CD4-positive, CD25-positive, alpha-beta regulatory T cell (primary cell): Measurements from ENCODE around the gene IFNL2. TPM values are rescaled to one million over a fixed set of nuclear protein-coding genes. Genes with fewer than 3 reads are reported as not detected.
"Not testable (repeated sequence)": the region's sequence is repeated elsewhere in the genome, so short reads cannot be mapped to it uniquely, and the experiment has no call there.

ENCODE experiments used
- ATAC-seq, 2 donors: fragments of 150-1000 bp; cut with Tn5 transposase; one replicate each; pipeline ENCODE4 v1.10.0; 2021; ENCODE audit warnings: low read depth in 2 of 2, moderate number of reproducible peaks in 2 of 2, moderate library complexity in 1 of 2
- DNase-seq, 3 donors: peaks; one replicate each; pipeline versions ENCODE4 v3.0.0 to v3.0.0-alpha.2; 2012 to 2022; ENCODE audit warnings: mixed read lengths in 1 of 3
- H3K27ac ChIP-seq: one replicate; pipeline ENCODE4 v1.7.0; 2013; ENCODE audit warnings: mild to moderate bottlenecking, low read length; ENCODE audit not compliant: insufficient read depth, poor library complexity, severe bottlenecking
- H3K27me3 ChIP-seq: one replicate; pipeline ENCODE4 v1.7.0; 2013; ENCODE audit warnings: low read length; ENCODE audit not compliant: control insufficient read depth, insufficient read depth
- H3K36me3 ChIP-seq: one replicate; pipeline ENCODE4 v1.7.0; 2013; ENCODE audit warnings: mild to moderate bottlenecking, low read length, moderate library complexity; ENCODE audit not compliant: control insufficient read depth, insufficient read depth
- H3K4me1 ChIP-seq: 2 replicates; pipeline ENCODE4 v1.7.0; 2013; ENCODE audit warnings: mild to moderate bottlenecking, low read length; ENCODE audit not compliant: insufficient read depth, control insufficient read depth, poor library complexity, severe bottlenecking
- H3K4me3 ChIP-seq: one replicate; pipeline ENCODE4 v1.7.0; 2013; ENCODE audit warnings: low read depth, mild to moderate bottlenecking, low read length, moderate library complexity
- H3K9me3 ChIP-seq, 2 experiments: 1 replicate in 1 of 2; 2 replicates in 1 of 2; pipeline ENCODE4 v1.7.0; 2013; ENCODE audit warnings: low read length in 2 of 2, mild to moderate bottlenecking in 1 of 2, moderate library complexity in 1 of 2; ENCODE audit not compliant: control insufficient read depth in 2 of 2
- H3K27ac Mint-ChIP-seq, 3 donors: one replicate each; pipeline ENCODE4 v1.8.0; 2020 to 2022; ENCODE audit warnings: mild to moderate bottlenecking in 3 of 3, mixed read lengths in 3 of 3, moderate library complexity in 2 of 3
- H3K27me3 Mint-ChIP-seq: one replicate; pipeline ENCODE4 v1.8.0; 2022; ENCODE audit warnings: mild to moderate bottlenecking, mixed read lengths
- H3K36me3 Mint-ChIP-seq: one replicate; pipeline ENCODE4 v1.8.0; 2020; ENCODE audit warnings: mixed read lengths
- H3K4me1 Mint-ChIP-seq, 4 donors: one replicate each; pipeline ENCODE4 v1.8.0; 2020 to 2022; ENCODE audit warnings: mixed read lengths in 4 of 4, mild to moderate bottlenecking in 1 of 4
- H3K4me3 Mint-ChIP-seq, 4 donors: one replicate each; pipeline ENCODE4 v1.8.0; 2020 to 2022; ENCODE audit warnings: mild to moderate bottlenecking in 4 of 4, mixed read lengths in 4 of 4, moderate library complexity in 3 of 4
- H3K9me3 Mint-ChIP-seq, 7 donors: one replicate each; pipeline ENCODE4 v1.8.0; 2020 to 2022; ENCODE audit warnings: mixed read lengths in 7 of 7, mild to moderate bottlenecking in 3 of 7, moderate library complexity in 2 of 7
- polyA plus RNA-seq, 4 donors: library from polyadenylated mRNA; unstranded; fragments of 300-500 nt; fragmentation: Illumina TruSeq; gene quantifications; one replicate each; pipeline ENCODE4 v1.2.3, GENCODE V29; 2021
- total RNA-seq: library from RNA; stranded (reverse); gene quantifications from one replicate; pipeline ENCODE4 v1.2.3, GENCODE V29; 2022

IFNL2 gene
- total and polyA plus RNA-seq, 5 donors from 2014 or later, result not detected

GRCh38 chr19:39268531-39269223 is 481 bp downstream of the IFNL2 start:
- peaks cover 18% of the 10 kb centered on the region for H3K27me3 Mint-ChIP-seq
- ATAC-seq, H3K27ac Mint-ChIP-seq: not testable (repeated sequence)

GRCh38 chr19:39269369-39269768 is 1.2 kb downstream of the IFNL2 start:
- peaks cover 16% of the 10 kb centered on the region for H3K27me3 Mint-ChIP-seq
- not testable (repeated sequence) for H3K4me3 ChIP-seq, H3K36me3 ChIP-seq, H3K9me3 ChIP-seq, H3K4me1 ChIP-seq, DNase-seq, H3K9me3 Mint-ChIP-seq, ATAC-seq, H3K27ac Mint-ChIP-seq, H3K36me3 Mint-ChIP-seq, H3K4me3 Mint-ChIP-seq, H3K27ac ChIP-seq, H3K27me3 ChIP-seq, H3K4me1 Mint-ChIP-seq

More at GRCh38 chr19:39268531-39269223, 481 bp downstream of the IFNL2 start:
- H3K9me3 Mint-ChIP-seq, H3K4me1 Mint-ChIP-seq, H3K36me3 Mint-ChIP-seq, H3K4me3 Mint-ChIP-seq, H3K9me3 ChIP-seq, H3K4me1 ChIP-seq, H3K27me3 ChIP-seq, H3K27ac ChIP-seq, H3K4me3 ChIP-seq, DNase-seq, H3K36me3 ChIP-seq: not testable (repeated sequence)

GRCh38 chr19:39270036-39270871 is 2.1 kb downstream of the IFNL2 start:
- no peaks in the 10 kb centered on the region for H3K36me3 ChIP-seq
- H3K27ac ChIP-seq, result no peak overlapping the region
- Mint-ChIP-seq H3K36me3 (no peaks in the 10 kb centered on the region), H3K4me1 (no peaks in the 10 kb centered on the region), H3K4me3 (peak overlapping the region in 1 of 4 donors; percentile 59), H3K27me3 (peaks cover 16% of the 10 kb centered on the region), H3K9me3 (no peaks in the 10 kb centered on the region), H3K27ac (peak overlapping the region in 1 of 3 donors; percentile 29)
- no peaks in the 10 kb centered on the region for H3K27me3 ChIP-seq
- H3K4me3 ChIP-seq, result no peak overlapping the region
- no peaks in the 10 kb centered on the region for H3K9me3 ChIP-seq
- DNase-seq, result no peak
- no peak for ATAC-seq
- H3K4me1 ChIP-seq, result no peaks in the 10 kb centered on the region

- not testable (repeated sequence) for H3K4me1 Mint-ChIP-seq, H3K9me3 ChIP-seq, H3K4me3 Mint-ChIP-seq, H3K9me3 Mint-ChIP-seq, ATAC-seq, H3K4me3 ChIP-seq, H3K27me3 ChIP-seq, DNase-seq, H3K27me3 Mint-ChIP-seq, H3K4me1 ChIP-seq, H3K36me3 Mint-ChIP-seq, H3K36me3 ChIP-seq, H3K27ac ChIP-seq, H3K27ac Mint-ChIP-seq
Measured at GRCh38 chr19:39273859-39274258, 5.7 kb downstream of the IFNL2 start.

- Mint-ChIP-seq H3K27me3 (peaks cover under 1% of the 10 kb centered on the region), H3K4me1 (no peaks in the 10 kb centered on the region), H3K9me3 (no peaks in the 10 kb centered on the region), H3K36me3 (peaks cover 4% of the 10 kb centered on the region), H3K4me3 (no peak overlapping the region), H3K27ac (peak overlapping the region in 1 of 3 donors; percentile 0)
- no peak for ATAC-seq
- Histone ChIP-seq H3K27ac (no peak overlapping the region), H3K27me3 (no peaks in the 10 kb centered on the region), H3K4me1 (no peaks in the 10 kb centered on the region), H3K36me3 (no peaks in the 10 kb centered on the region), H3K4me3 (no peak overlapping the region), H3K9me3 (no peaks in the 10 kb centered on the region)
- no peak for DNase-seq
Measured at GRCh38 chr19:39275578-39275977, 7.4 kb downstream of the IFNL2 start.

- H3K27me3 ChIP-seq, result peaks cover 2% of the 10 kb centered on the region
- no peak overlapping the region for H3K27ac Mint-ChIP-seq
- peaks cover 4% of the 10 kb centered on the region for H3K36me3 Mint-ChIP-seq
- no peak for DNase-seq
- H3K27me3 Mint-ChIP-seq, result no peaks in the 10 kb centered on the region
- H3K4me3 Mint-ChIP-seq, result no peak overlapping the region
- no peaks in the 10 kb centered on the region for H3K36me3 ChIP-seq
- H3K9me3 ChIP-seq, result peaks cover 0 to under 1% of the 10 kb centered on the region in 2 experiments
- H3K4me1 Mint-ChIP-seq, result no peaks in the 10 kb centered on the region
- no peak for ATAC-seq
- no peak overlapping the region for H3K4me3 ChIP-seq
- H3K9me3 Mint-ChIP-seq, result peaks cover 0 to 1% (median 0%) of the 10 kb centered on the region in 7 donors
- H3K27ac ChIP-seq, result no peak overlapping the region
- no peaks in the 10 kb centered on the region for H3K4me1 ChIP-seq
Measured at GRCh38 chr19:39276740-39277139, 8.5 kb downstream of the IFNL2 start.

GRCh38 chr19:39277598-39277997 is 9.4 kb downstream of the IFNL2 start:
- no peaks in the 10 kb centered on the region for H3K36me3 ChIP-seq
- no peak overlapping the region for H3K4me3 Mint-ChIP-seq
- ATAC-seq (no peak), DNase-seq (no peak)
- no peak overlapping the region for H3K27ac Mint-ChIP-seq
- H3K27me3 ChIP-seq, result peaks cover 2% of the 10 kb centered on the region
- peaks cover 0 to 7% (median 0%) of the 10 kb centered on the region in 7 donors for H3K9me3 Mint-ChIP-seq
- H3K36me3 Mint-ChIP-seq, result peaks cover 4% of the 10 kb centered on the region
- H3K27me3 Mint-ChIP-seq, result peaks cover 4% of the 10 kb centered on the region
- peaks cover 0 to 5% of the 10 kb centered on the region in 2 experiments for H3K9me3 ChIP-seq
- H3K4me1 Mint-ChIP-seq, result no peaks in the 10 kb centered on the region
- no peak overlapping the region for H3K4me3 ChIP-seq
- H3K4me1 ChIP-seq, result no peaks in the 10 kb centered on the region
- no peak overlapping the region for H3K27ac ChIP-seq
